ENCODE measurements around the gene ZFYVE28. TPM values are rescaled to one million over a fixed set of nuclear protein-coding genes. Genes with fewer than 3 reads are reported as not detected.

ZFYVE28 gene
- total RNA-seq, 1 experiment from 2014 or later = 19.2 TPM

- no peak for TF ChIP-seq YY1 (IDR thresholded peaks at IDR 0.05; ENCODE audit: extremely low read depth, insufficient replicate concordance, low read depth, low read length)
Observed at GRCh38 chr4:2367626-2368025, 50.8 kb downstream of the ZFYVE28 start (continued).

GRCh38 chr4:2366252-2367192, 51.9 kb downstream of the ZFYVE28 start:
- RAD21 ChIA-PET (ENCODE audit: low non-redundant PET in 1 of 2, low total read pairs in 2 of 2, uncharacterized antibody in 2 of 2, unreplicated experiment in 2 of 2) = no interaction called here
- DNase-seq (ENCODE audit: low read depth, low spot score) (no peak), ATAC-seq (no peak)
- H2AFZ ChIP-seq (ENCODE audit: low read depth, low read length, poor library complexity, severe bottlenecking) = no peak overlapping the region
- POLR2A ChIA-PET = no interaction called here
- TF ChIP-seq CTCF (IDR thresholded peaks at IDR 0.05 in 2 of 3, conservative IDR thresholded peaks at IDR 0.05 in 1 of 3; ENCODE audit: borderline replicate concordance in 1 of 3, insufficient read depth in 1 of 3, low read depth in 2 of 3, low read length in 2 of 3) = no peak
- no peak for TF ChIP-seq SRF (IDR thresholded peaks at IDR 0.05; ENCODE audit: low read depth)
- H3K4me2 ChIP-seq (ENCODE audit: low read length) = no peak overlapping the region
- no peaks in the 10 kb centered on the region for H3K27me3 ChIP-seq (ENCODE audit: insufficient read depth, low read length)
- intact Hi-C loops (cut with micrococcal nuclease) = no loop called here
- CTCF ChIA-PET = no interaction called here
- H3K9me3 ChIP-seq (ENCODE audit: control insufficient read depth in 1 of 2, insufficient read depth in 1 of 2, low read depth in 1 of 2, low read length in 2 of 2) = peaks cover 0 to 3% of the 10 kb centered on the region in 2 experiments; a peak in 2 of 4 replicates
- H4K20me1 ChIP-seq (ENCODE audit: insufficient read depth) = no peaks in the 10 kb centered on the region
- H3K27ac ChIP-seq (ENCODE audit: low read depth, low read length) = no peak overlapping the region
- no peak overlapping the region for H3K9ac ChIP-seq (ENCODE audit: low read length)
- H3K36me3 ChIP-seq (ENCODE audit: control insufficient read depth in 1 of 2, insufficient read depth in 2 of 2, low read length in 2 of 2) = no peaks in the 10 kb centered on the region
- no TSS peak for BruUV-seq (replicated peaks)
- H3K4me1 ChIP-seq (ENCODE audit: control insufficient read depth in 1 of 2, insufficient read depth in 2 of 2, low read length in 2 of 2) = no peaks in the 10 kb centered on the region
- H3K9me2 ChIP-seq (ENCODE audit: insufficient read depth) = no peaks in the 10 kb centered on the region
- no peak overlapping the region for H3K4me3 ChIP-seq (replicated peaks in 1 of 2; ENCODE audit: low read depth in 1 of 2, low read length in 2 of 2)
- H3K79me2 ChIP-seq (ENCODE audit: insufficient read depth, low read length) = no peaks in the 10 kb centered on the region

GRCh38 chr4:2365913-2366210, 52.6 kb downstream of the ZFYVE28 start:
- Histone ChIP-seq H3K9me2 (ENCODE audit: insufficient read depth) (no peaks in the 10 kb centered on the region), H3K27me3 (ENCODE audit: insufficient read depth, low read length) (no peaks in the 10 kb centered on the region), H4K20me1 (ENCODE audit: insufficient read depth) (no peaks in the 10 kb centered on the region), H3K9ac (ENCODE audit: low read length) (no peak overlapping the region), H3K36me3 (ENCODE audit: control insufficient read depth in 1 of 2, insufficient read depth in 2 of 2, low read length in 2 of 2) (no peaks in the 10 kb centered on the region), H3K4me3 (replicated peaks in 1 of 2; ENCODE audit: low read depth in 1 of 2, low read length in 2 of 2) (no peak overlapping the region), H2AFZ (ENCODE audit: low read depth, low read length, poor library complexity, severe bottlenecking) (no peak overlapping the region), H3K4me2 (ENCODE audit: low read length) (no peak overlapping the region), H3K9me3 (ENCODE audit: control insufficient read depth in 1 of 2, insufficient read depth in 1 of 2, low read depth in 1 of 2, low read length in 2 of 2) (peaks cover 0 to 3% of the 10 kb centered on the region in 2 experiments; a peak in 2 of 4 replicates), H3K4me1 (ENCODE audit: control insufficient read depth in 1 of 2, insufficient read depth in 2 of 2, low read length in 2 of 2) (no peaks in the 10 kb centered on the region), H3K27ac (ENCODE audit: low read depth, low read length) (no peak overlapping the region), H3K79me2 (ENCODE audit: insufficient read depth, low read length) (no peaks in the 10 kb centered on the region)
- DNase-seq (ENCODE audit: low read depth, low spot score) (no peak), ATAC-seq (no peak)
- intact Hi-C loops (cut with micrococcal nuclease) = no loop called here
- RAD21 ChIA-PET (ENCODE audit: low non-redundant PET in 1 of 2, low total read pairs in 2 of 2, uncharacterized antibody in 2 of 2, unreplicated experiment in 2 of 2) = no interaction called here
- CTCF ChIA-PET = no interaction called here
- POLR2A ChIA-PET = no interaction called here
- no TSS peak for BruUV-seq (replicated peaks)
- TF ChIP-seq RAD21 (IDR thresholded peaks at IDR 0.05; ENCODE audit: low read depth) (no peak), EZH2 (IDR thresholded peaks at IDR 0.05) (no peak), POLR2A (IDR thresholded peaks at IDR 0.05; ENCODE audit: borderline replicate concordance, extremely low read depth, insufficient read depth, insufficient read length) (no peak), CBX3 (IDR thresholded peaks at IDR 0.05; ENCODE audit: low read depth) (no peak), ZBTB33 (IDR thresholded peaks at IDR 0.05; ENCODE audit: extremely low read depth, insufficient replicate concordance, low read length) (no peak), SIN3A (IDR thresholded peaks at IDR 0.05; ENCODE audit: low read depth) (no peak), YY1 (IDR thresholded peaks at IDR 0.05; ENCODE audit: extremely low read depth, insufficient replicate concordance, low read depth, low read length) (no peak), ZNF274 (IDR thresholded peaks at IDR 0.05; ENCODE audit: low read depth, low read length) (no peak), CEBPB (IDR thresholded peaks at IDR 0.05; ENCODE audit: low read depth) (no peak), JUND (IDR thresholded peaks at IDR 0.05) (no peak), ATF3 (IDR thresholded peaks at IDR 0.05) (no peak), ZFX (IDR thresholded peaks at IDR 0.05) (no peak), SP1 (IDR thresholded peaks at IDR 0.05; ENCODE audit: low read depth) (no peak)

Measured in HCT116 (cell line).